PC-9 (cell line): ENCODE measurements around the gene IDH1.

Experiments used
- CTCF ChIP-seq: fragments of 200-600 bp; sonication (generic); conservative IDR thresholded peaks from 2 replicates; pipeline ENCODE4 v1.6.1; 2017; ENCODE audit warnings: mixed run types, antibody characterized with exemption, mild to moderate bottlenecking, moderate library complexity
- EZH2 ChIP-seq: fragments of 200-600 bp; sonication (generic); IDR thresholded peaks from 2 replicates; pipeline ENCODE4 v1.8.0; 2017; ENCODE audit warnings: antibody characterized with exemption, low read depth

GRCh38 chr2:208252716-208253492 is 2.0 kb downstream of the IDH1 start:
- TF ChIP-seq CTCF (no peak), EZH2 (no peak)
